Suprapubic skin (tissue), 4 donors: ENCODE measurements around the gene TSPAN14.

ENCODE experiments used
- CTCF ChIP-seq, 2 donors: fragments of 200-600 bp in 1 of 2; fragments of 450-650 bp in 1 of 2; sonication (generic) in 1 of 2; IDR thresholded peaks; one replicate each; pipeline ENCODE4 v1.5.1; 2016 to 2019; ENCODE audit warnings: antibody characterized with exemption in 2 of 2, mild to moderate bottlenecking in 1 of 2, moderate library complexity in 1 of 2
- EP300 ChIP-seq: sonication (generic); formaldehyde crosslinking; IDR thresholded peaks from one replicate; pipeline ENCODE4 v1.6.1; 2017; ENCODE audit warnings: antibody characterized with exemption
- POLR2A ChIP-seq, 2 donors: fragments of 450-650 bp; IDR thresholded peaks; one replicate each; pipeline ENCODE4 v1.6.1; 2017; ENCODE audit warnings: antibody characterized with exemption in 2 of 2, mild to moderate bottlenecking in 2 of 2, moderate library complexity in 2 of 2
- POLR2AphosphoS5 ChIP-seq, 3 donors: sonication (generic); formaldehyde crosslinking; IDR thresholded peaks; one replicate each; pipeline ENCODE4 v1.6.1; 2017; ENCODE audit warnings: antibody characterized with exemption in 3 of 3

- no peak for TF ChIP-seq CTCF (IDR thresholded peaks at IDR 0.05)
- TF ChIP-seq EP300: no peak
- no peak for TF ChIP-seq POLR2A (IDR thresholded peaks at IDR 0.05)
- TF ChIP-seq POLR2AphosphoS5 (IDR thresholded peaks at IDR 0.05): no peak
Measured at GRCh38 chr10:80484676-80485075, 30.6 kb downstream of the TSPAN14 start.
